Bronchial epithelial cell (primary cell): ENCODE measurements around the gene PMEPA1. TPM values are rescaled to one million over a fixed set of nuclear protein-coding genes. Genes with fewer than 3 reads are reported as not detected.

Experiments
- DNase-seq: peaks from one replicate; pipeline ENCODE4 v3.0.0-alpha.2; 2010; ENCODE audit warnings: low read depth
- FAIRE-seq: peaks from 2 replicates; lab custom pipeline; 2011; peaks lifted over from hg19 to GRCh38; lab: Jason Lieb, UNC
- H3K27me3 ChIP-seq: 2 replicates; pipeline ENCODE4 v1.5.1; 2011; ENCODE audit warnings: low read length; ENCODE audit not compliant: control insufficient read depth, insufficient read depth
- H3K36me3 ChIP-seq: 2 replicates; pipeline ENCODE4 v1.5.1; 2011; ENCODE audit warnings: low read length; ENCODE audit not compliant: control insufficient read depth, insufficient read depth
- H3K4me3 ChIP-seq: 2 replicates; pipeline ENCODE4 v1.5.1; 2011; ENCODE audit warnings: mild to moderate bottlenecking, low read depth, low read length, control low read depth
- total RNA-seq: library from RNA; depleted of rRNA; stranded (reverse); fragments of >200 nt; gene quantifications from 2 replicates; pipeline ENCODE4 v1.2.1, GENCODE V29; 2014
- TF ChIP-seq, protein P1 (sequence below): IDR thresholded peaks from 2 replicates; pipeline ENCODE4 v1.5.1; 2011; ENCODE audit warnings: mild to moderate bottlenecking, moderate library complexity, low read length, control low read depth, inconsistent platforms; ENCODE audit not compliant: insufficient read depth, severe bottlenecking

Gene PMEPA1
- total RNA-seq, 1 donor from 2014 or later, result 51.1 TPM

DNA sequence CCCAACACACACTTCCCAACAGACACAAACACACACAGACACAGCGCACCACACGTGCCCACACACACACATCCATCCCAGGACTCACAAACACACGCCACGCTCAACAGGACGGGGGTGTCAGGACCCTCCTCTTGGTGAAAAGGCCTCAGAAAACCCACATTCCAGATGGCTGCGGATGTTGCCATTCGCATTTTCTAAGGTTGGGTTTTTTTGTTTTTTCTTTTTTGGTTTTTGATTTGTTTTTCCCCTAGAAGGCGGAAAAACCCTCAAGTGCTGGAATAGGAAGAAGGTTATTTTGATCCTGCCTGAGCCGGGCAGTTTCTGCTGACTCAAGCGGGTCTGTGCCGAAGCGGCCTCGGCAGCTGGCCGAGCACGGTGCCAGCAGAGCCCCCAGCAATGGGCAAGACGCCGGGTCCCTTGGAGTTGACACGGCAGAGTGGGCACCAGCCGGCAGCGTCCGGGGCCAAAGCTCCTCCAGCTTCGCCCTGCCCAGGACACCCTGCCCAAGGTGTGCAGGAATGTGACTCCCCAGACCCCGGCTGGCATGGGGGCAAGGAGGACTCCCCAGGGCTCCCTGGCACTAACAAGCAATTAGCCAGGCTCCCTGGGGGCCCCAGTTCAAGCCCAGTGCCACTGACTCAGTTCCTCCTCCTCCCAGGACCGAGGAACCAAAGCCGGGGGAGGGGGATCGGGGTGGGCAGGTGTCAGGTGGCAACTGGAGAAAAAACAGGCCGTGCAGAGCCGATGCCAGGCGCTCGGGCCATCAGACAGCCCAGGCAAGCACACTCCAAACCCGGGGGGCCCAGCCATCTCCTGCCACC is 48.7 kb downstream of the PMEPA1 start:
- no peak overlapping the region for H3K4me3 ChIP-seq
- TF ChIP-seq, protein P1, sequence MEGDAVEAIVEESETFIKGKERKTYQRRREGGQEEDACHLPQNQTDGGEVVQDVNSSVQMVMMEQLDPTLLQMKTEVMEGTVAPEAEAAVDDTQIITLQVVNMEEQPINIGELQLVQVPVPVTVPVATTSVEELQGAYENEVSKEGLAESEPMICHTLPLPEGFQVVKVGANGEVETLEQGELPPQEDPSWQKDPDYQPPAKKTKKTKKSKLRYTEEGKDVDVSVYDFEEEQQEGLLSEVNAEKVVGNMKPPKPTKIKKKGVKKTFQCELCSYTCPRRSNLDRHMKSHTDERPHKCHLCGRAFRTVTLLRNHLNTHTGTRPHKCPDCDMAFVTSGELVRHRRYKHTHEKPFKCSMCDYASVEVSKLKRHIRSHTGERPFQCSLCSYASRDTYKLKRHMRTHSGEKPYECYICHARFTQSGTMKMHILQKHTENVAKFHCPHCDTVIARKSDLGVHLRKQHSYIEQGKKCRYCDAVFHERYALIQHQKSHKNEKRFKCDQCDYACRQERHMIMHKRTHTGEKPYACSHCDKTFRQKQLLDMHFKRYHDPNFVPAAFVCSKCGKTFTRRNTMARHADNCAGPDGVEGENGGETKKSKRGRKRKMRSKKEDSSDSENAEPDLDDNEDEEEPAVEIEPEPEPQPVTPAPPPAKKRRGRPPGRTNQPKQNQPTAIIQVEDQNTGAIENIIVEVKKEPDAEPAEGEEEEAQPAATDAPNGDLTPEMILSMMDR, result no peak
- no peak for DNase-seq
- no peaks in the 10 kb centered on the region for H3K27me3 ChIP-seq
- H3K36me3 ChIP-seq, result peaks cover 31% of the 10 kb centered on the region
- FAIRE-seq, result no peak

DNA sequence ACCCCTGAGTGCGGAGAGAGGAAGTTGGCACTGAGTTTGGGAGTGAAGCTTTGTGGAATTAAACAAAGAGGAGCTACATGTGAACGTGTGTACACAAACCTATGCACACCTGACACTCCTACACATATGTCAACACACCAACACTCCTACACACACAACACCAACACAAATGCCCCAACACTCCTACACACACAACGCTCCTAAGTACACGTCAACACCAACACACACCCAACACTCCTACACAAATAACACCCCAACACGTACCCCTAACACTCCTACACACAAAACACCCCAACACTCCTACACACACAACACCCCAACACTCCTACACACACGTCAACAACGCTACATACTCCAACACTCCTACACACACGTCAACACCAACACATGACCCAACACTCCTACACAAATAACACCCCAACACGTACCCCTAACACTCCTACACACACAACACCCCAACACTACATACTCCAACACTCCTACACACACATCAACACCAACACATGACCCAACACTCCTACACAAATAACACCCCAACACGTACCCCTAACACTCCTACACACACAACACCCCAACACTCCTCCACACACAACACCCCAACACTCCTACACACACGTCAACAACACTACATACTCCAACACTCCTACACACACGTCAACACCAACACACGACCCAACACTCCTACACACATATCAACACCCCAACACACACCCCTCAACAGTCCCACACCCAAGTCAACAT is 49.5 kb downstream of the PMEPA1 start:
- DNase-seq, result no peak
- TF ChIP-seq, protein P1, result no peak
- peak; percentile 98 for FAIRE-seq
- H3K4me3 ChIP-seq, result no peak overlapping the region
- no peaks in the 10 kb centered on the region for H3K27me3 ChIP-seq
- H3K36me3 ChIP-seq, result peaks cover 29% of the 10 kb centered on the region

DNA sequence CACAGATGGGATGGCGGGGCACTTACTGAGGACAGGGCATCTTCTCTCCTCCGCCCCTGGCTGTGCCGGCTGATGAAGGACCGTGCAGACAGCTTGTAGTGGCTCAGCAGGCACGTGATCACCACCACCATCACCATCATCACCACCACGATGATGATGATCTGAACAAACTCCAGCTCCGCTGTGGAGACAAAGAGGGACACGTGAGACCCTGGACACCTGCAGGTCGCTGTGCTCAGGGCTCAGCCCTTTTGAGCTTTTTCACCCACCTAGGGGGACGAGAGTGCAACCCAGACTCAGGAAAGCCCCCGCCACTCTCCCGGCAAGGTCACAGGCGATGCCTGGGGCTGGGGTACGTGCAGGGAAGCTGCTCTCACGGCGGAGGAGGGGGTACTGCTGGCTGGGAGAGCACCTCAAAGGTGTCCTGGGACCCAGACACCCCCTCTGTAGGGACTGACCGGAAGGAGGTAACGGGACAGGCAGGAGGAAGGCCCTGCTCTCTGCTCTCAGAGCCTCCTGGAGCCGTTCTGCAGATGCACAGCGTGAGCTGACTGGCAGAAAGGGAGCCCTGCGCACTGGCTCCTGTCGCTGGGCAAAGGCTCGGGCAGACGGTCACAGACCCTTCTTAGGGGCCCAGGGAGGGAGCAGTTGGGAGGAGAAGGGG is 50.2 kb downstream of the PMEPA1 start:
- FAIRE-seq (no peak), DNase-seq (no peak)
- no peak overlapping the region for H3K4me3 ChIP-seq
- no peaks in the 10 kb centered on the region for H3K27me3 ChIP-seq
- TF ChIP-seq, protein P1, result no peak
- H3K36me3 ChIP-seq, result peaks cover 34% of the 10 kb centered on the region

DNA sequence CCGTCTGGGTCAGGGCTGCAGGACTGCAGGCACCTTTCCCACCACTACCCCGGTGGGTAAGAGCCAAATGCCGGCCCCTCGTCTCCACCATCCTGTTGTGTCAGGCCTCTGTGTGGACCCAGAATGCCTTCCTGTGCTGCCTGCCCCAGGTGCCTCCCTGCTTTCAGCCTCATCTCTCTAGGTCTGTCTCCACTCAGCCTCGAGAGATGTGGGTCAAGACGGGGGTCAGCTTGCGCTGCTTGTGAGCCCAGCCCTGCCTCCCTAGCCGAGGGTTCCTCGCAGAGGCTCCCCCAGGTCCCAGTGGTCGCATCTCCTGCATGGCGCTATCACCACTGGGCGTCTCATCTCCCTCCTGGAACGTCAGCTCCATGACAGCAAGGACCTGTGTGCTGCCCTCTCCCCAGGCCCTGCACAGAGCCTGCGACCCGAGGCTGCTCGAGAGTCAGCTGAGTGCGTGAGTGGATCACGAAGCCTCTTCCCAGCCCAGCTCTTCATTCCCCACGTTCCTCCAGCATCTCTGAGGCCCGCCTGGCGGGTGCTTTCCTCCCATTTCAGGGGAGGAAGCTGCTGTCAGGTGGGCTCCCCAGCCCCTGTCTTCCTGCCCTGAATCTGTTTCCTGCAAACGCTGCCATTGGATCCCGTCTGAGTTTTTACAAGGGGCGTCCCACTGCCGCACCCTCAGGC is 50.8 kb downstream of the PMEPA1 start:
- Histone ChIP-seq H3K36me3 (peaks cover 34% of the 10 kb centered on the region), H3K27me3 (no peaks in the 10 kb centered on the region), H3K4me3 (no peak overlapping the region)
- TF ChIP-seq, protein P1, result no peak
- no peak for FAIRE-seq
- DNase-seq, result no peak

DNA sequence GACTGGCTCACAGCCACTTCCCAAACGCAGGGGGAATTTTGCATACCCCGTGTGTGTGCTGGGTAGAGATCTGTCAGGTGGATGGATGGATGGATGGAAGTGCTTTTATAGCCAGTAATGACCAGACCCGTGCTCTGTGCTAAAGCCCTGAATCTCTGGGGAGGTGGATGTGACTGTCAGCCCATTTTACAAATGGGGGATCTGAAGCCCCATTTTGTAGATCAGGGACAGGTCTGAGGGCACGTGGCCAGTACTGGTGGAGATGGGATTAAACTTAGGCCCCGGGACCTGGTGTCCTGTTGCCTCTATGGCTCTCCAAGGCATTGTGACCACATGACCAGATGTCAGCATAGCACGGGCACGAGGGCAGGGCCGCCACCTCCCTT is 51.4 kb downstream of the PMEPA1 start:
- no peak for FAIRE-seq
- TF ChIP-seq, protein P1, result no peak
- no peak overlapping the region for H3K4me3 ChIP-seq
- peaks cover 34% of the 10 kb centered on the region for H3K36me3 ChIP-seq
- no peak for DNase-seq
- no peaks in the 10 kb centered on the region for H3K27me3 ChIP-seq
